MM.1S (cell line): ENCODE measurements around the gene RNF150.

ENCODE experiments used
- EZH2 ChIP-seq: fragments of 300-600 bp; sonication (generic); optimal IDR thresholded peaks from 2 replicates; pipeline ENCODE3; 2017; ENCODE audit warnings: low read depth, mild to moderate bottlenecking, antibody characterized with exemption, low read length, mixed read lengths
- EZH2phosphoT487 ChIP-seq: fragments of 300-600 bp; sonication (generic); IDR thresholded peaks from 2 replicates; pipeline ENCODE4 v1.6.1; 2018; ENCODE audit warnings: antibody characterized with exemption, low read length
- TF ChIP-seq, protein P1 (sequence below): fragments of 300-600 bp; sonication (generic); IDR thresholded peaks from 2 replicates; pipeline ENCODE4 v1.5.1; 2016; ENCODE audit warnings: antibody characterized with exemption, low read length, mixed read lengths

DNA sequence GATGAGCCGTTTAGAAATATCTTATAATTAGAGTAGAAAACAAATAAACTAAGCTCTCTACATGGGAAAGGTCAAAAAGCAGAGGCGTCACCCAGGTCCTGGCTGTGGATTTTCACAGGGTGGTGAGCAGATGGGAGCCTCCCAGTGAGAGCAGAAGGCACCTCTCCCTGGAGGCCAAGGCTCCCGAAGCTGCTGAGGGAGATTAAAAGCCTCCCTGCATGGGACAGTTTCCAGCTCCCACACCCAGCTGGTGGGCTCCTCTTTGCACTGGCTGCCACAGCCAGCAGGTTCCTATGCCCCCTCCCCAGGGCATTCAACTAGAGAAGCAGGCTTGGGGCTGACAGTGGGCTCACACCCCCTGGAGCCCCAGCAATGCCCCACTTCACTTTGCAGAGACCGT, 321.8 kb downstream of the RNF150 start:
- TF ChIP-seq, protein P1, sequence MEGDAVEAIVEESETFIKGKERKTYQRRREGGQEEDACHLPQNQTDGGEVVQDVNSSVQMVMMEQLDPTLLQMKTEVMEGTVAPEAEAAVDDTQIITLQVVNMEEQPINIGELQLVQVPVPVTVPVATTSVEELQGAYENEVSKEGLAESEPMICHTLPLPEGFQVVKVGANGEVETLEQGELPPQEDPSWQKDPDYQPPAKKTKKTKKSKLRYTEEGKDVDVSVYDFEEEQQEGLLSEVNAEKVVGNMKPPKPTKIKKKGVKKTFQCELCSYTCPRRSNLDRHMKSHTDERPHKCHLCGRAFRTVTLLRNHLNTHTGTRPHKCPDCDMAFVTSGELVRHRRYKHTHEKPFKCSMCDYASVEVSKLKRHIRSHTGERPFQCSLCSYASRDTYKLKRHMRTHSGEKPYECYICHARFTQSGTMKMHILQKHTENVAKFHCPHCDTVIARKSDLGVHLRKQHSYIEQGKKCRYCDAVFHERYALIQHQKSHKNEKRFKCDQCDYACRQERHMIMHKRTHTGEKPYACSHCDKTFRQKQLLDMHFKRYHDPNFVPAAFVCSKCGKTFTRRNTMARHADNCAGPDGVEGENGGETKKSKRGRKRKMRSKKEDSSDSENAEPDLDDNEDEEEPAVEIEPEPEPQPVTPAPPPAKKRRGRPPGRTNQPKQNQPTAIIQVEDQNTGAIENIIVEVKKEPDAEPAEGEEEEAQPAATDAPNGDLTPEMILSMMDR: no peak
- TF ChIP-seq EZH2 (no peak), EZH2phosphoT487 (no peak)
